Caco-2 (cell line): ENCODE results near the gene PCNX1. TPM values are rescaled to one million over a fixed set of nuclear protein-coding genes. Genes with fewer than 3 reads are reported as not detected.
A peak's percentile ranks its signal among the peaks of the same experiment; 100 is the strongest.
"Not testable (repeated sequence)": the region's sequence is repeated elsewhere in the genome, so short reads cannot be mapped to it uniquely, and the experiment has no call there.

Source experiments
- BruUV-seq: library from RNA; stranded (reverse); fragments of 400-500 nt; replicated peaks from 2 replicates; lab custom pipeline; 2021; lab: Mats Ljungman, UMichigan
- CTCF ChIA-PET: fragments of 300-600 bp; sonication (Branson Sonifier 250); formaldehyde crosslinking; loops from one replicate; lab custom pipeline; 2022; ENCODE audit warnings: antibody characterized with exemption; lab: Charles Lee
- POLR2A ChIA-PET: fragments of 300-600 bp; sonication (Branson Sonifier 250); formaldehyde crosslinking; loops from one replicate; lab custom pipeline; 2022; ENCODE audit warnings: antibody characterized with exemption; lab: Charles Lee
- DNase-seq, 2 experiments: peaks; one replicate each; pipeline versions ENCODE4 v3.0.0 to v3.0.0-alpha.2; 2020 to 2022
- H3K27me3 ChIP-seq: replicated peaks from 2 replicates; pipeline ENCODE4 v1.6.0; 2011; ENCODE audit warnings: low read length; ENCODE audit not compliant: control insufficient read depth, insufficient read depth
- H3K36me3 ChIP-seq: 2 replicates; pipeline ENCODE4 v1.5.1; 2011; ENCODE audit warnings: low read length; ENCODE audit not compliant: control insufficient read depth, insufficient read depth
- H3K4me1 ChIP-seq: fragments of 250-450 bp; sonication (Bioruptor Pico); 2 replicates; pipeline ENCODE4 v1.5.1; 2020; ENCODE audit warnings: mild to moderate bottlenecking
- H3K4me3 ChIP-seq: 2 replicates; pipeline ENCODE4 v1.5.1; 2011; ENCODE audit warnings: low read depth, mild to moderate bottlenecking, control low read depth, low read length
- H3K9me3 ChIP-seq: fragments of 250-450 bp; sonication (Bioruptor Pico); 2 replicates; pipeline ENCODE4 v1.5.1; 2020; ENCODE audit warnings: mild to moderate bottlenecking, moderate library complexity
- H3K27ac Mint-ChIP-seq: one replicate; pipeline ENCODE4 v1.8.0; 2022; ENCODE audit warnings: mixed read lengths; ENCODE audit not compliant: unreplicated experiment
- H3K27me3 Mint-ChIP-seq: one replicate; pipeline ENCODE4 v1.8.0; 2022; ENCODE audit warnings: mixed read lengths; ENCODE audit not compliant: insufficient read depth, unreplicated experiment
- H3K36me3 Mint-ChIP-seq: one replicate; pipeline ENCODE4 v1.8.0; 2022; ENCODE audit warnings: mild to moderate bottlenecking, mixed read lengths; ENCODE audit not compliant: insufficient read depth, unreplicated experiment
- H3K4me1 Mint-ChIP-seq: one replicate; pipeline ENCODE4 v1.8.0; 2022; ENCODE audit warnings: low read depth, mixed read lengths; ENCODE audit not compliant: unreplicated experiment
- H3K4me3 Mint-ChIP-seq: one replicate; pipeline ENCODE4 v1.8.0; 2022; ENCODE audit warnings: mild to moderate bottlenecking, moderate library complexity, mixed read lengths; ENCODE audit not compliant: unreplicated experiment
- H3K9me3 Mint-ChIP-seq: one replicate; pipeline ENCODE4 v1.8.0; 2022; ENCODE audit warnings: mixed read lengths; ENCODE audit not compliant: unreplicated experiment
- CTCF ChIP-seq, 2 experiments: fragments of 200-600 bp in 1 of 2; IDR thresholded peaks; 1 replicate in 1 of 2; 2 replicates in 1 of 2; pipeline versions ENCODE4 v1.5.1 to v1.8.0; 2011 to 2022; ENCODE audit warnings: antibody characterized with exemption in 1 of 2, control low read depth in 1 of 2, inconsistent platforms in 1 of 2, low read depth in 1 of 2, low read length in 1 of 2, mild to moderate bottlenecking in 1 of 2, moderate library complexity in 1 of 2; ENCODE audit not compliant: insufficient read depth in 1 of 2, severe bottlenecking in 1 of 2, unreplicated experiment in 1 of 2
- intact Hi-C: fragments of 100-400 bp; cut with micrococcal nuclease; formaldehyde crosslinking; loops from one replicate; pipeline ENCODE4 v1.10.0; 2022; ENCODE audit not compliant: unreplicated experiment
- total RNA-seq: library from RNA; stranded (reverse); gene quantifications from 2 replicates; pipeline ENCODE4 v1.2.3, GENCODE V29; 2022

PCNX1 gene
- total RNA-seq, 1 experiment from 2014 or later = 29.0 TPM

- Histone ChIP-seq H3K4me1 (peaks cover 37% of the 10 kb centered on the region), H3K4me3 (no peak overlapping the region), H3K36me3 (no peaks in the 10 kb centered on the region), H3K9me3 (peaks cover 20% of the 10 kb centered on the region), H3K27me3 (no peaks in the 10 kb centered on the region)
- peak; percentile 55 to 74 for DNase-seq
- H3K9me3 Mint-ChIP-seq = peaks cover 12% of the 10 kb centered on the region
- no peak for TF ChIP-seq CTCF (IDR thresholded peaks at IDR 0.05; ENCODE audit: insufficient read depth in 1 of 2, low read depth in 1 of 2, low read length in 1 of 2, severe bottlenecking in 1 of 2, unreplicated experiment in 1 of 2)
- H3K27ac Mint-ChIP-seq = peak overlapping the region; percentile 60
- H3K4me1 Mint-ChIP-seq = peaks cover 5% of the 10 kb centered on the region
- no peak overlapping the region for H3K4me3 Mint-ChIP-seq
- no TSS peak for BruUV-seq
- ChIA-PET POLR2A (no interaction called here), CTCF (no interaction called here)
- intact Hi-C loops = loop anchor here (2.0 kb wide), 1 partner anchor 21 kb away; no protein-coding TSS in a partner anchor
- H3K27me3 Mint-ChIP-seq = no peaks in the 10 kb centered on the region
- H3K36me3 Mint-ChIP-seq = no peaks in the 10 kb centered on the region
Measured at GRCh38 chr14:71143381-71144290, 236.4 kb downstream of the PCNX1 start.

GRCh38 chr14:71147335-71147734 lies 240.1 kb downstream of the PCNX1 start:
- Histone ChIP-seq H3K4me1 (peaks cover 18% of the 10 kb centered on the region), H3K9me3 (peaks cover 36% of the 10 kb centered on the region)
- POLR2A ChIA-PET, H3K27me3 ChIP-seq, BruUV-seq, H3K4me1 Mint-ChIP-seq, H3K4me3 ChIP-seq, H3K27ac Mint-ChIP-seq, intact Hi-C loops, CTCF ChIA-PET, H3K36me3 Mint-ChIP-seq, H3K4me3 Mint-ChIP-seq, H3K36me3 ChIP-seq, H3K27me3 Mint-ChIP-seq: not testable (repeated sequence)
- peaks cover 39% of the 10 kb centered on the region for H3K9me3 Mint-ChIP-seq
- DNase-seq = peak in 1 of 2 experiments; percentile 18

GRCh38 chr14:71148627-71149026 lies 241.4 kb downstream of the PCNX1 start:
- Mint-ChIP-seq H3K27me3 (no peaks in the 10 kb centered on the region), H3K36me3 (no peaks in the 10 kb centered on the region), H3K9me3 (peaks cover 39% of the 10 kb centered on the region), H3K27ac (no peak overlapping the region), H3K4me1 (no peaks in the 10 kb centered on the region), H3K4me3 (no peak overlapping the region)
- Histone ChIP-seq H3K9me3 (peaks cover 25% of the 10 kb centered on the region), H3K4me3 (no peak overlapping the region), H3K36me3 (no peaks in the 10 kb centered on the region), H3K27me3 (no peaks in the 10 kb centered on the region), H3K4me1 (peaks cover 10% of the 10 kb centered on the region)
- no TSS peak for BruUV-seq
- POLR2A ChIA-PET = no interaction called here
- DNase-seq = no peak
- CTCF ChIA-PET = interaction anchor here (0.9 kb wide), 1 partner anchor 21 kb away, joined by 3 read pairs; no protein-coding TSS in a partner anchor
- intact Hi-C loops = no loop called here
- no peak for TF ChIP-seq CTCF (IDR thresholded peaks at IDR 0.05; ENCODE audit: insufficient read depth in 1 of 2, low read depth in 1 of 2, low read length in 1 of 2, severe bottlenecking in 1 of 2, unreplicated experiment in 1 of 2)
